Bronchial epithelial cell (primary cell): ENCODE measurements around the gene URM1. TPM values are rescaled to one million over a fixed set of nuclear protein-coding genes. Genes with fewer than 3 reads are reported as not detected.
A peak's percentile ranks its signal among the peaks of the same experiment; 100 is the strongest.
"Not testable (repeated sequence)": the region's sequence is repeated elsewhere in the genome, so short reads cannot be mapped to it uniquely, and the experiment has no call there.

Experiments used
- DNase-seq: peaks from one replicate; pipeline ENCODE4 v3.0.0-alpha.2; 2010; ENCODE audit warnings: low read depth
- FAIRE-seq: peaks from 2 replicates; lab custom pipeline; 2011; peaks lifted over from hg19 to GRCh38; lab: Jason Lieb, UNC
- H3K27me3 ChIP-seq: 2 replicates; pipeline ENCODE4 v1.5.1; 2011; ENCODE audit warnings: low read length; ENCODE audit not compliant: control insufficient read depth, insufficient read depth
- H3K36me3 ChIP-seq: 2 replicates; pipeline ENCODE4 v1.5.1; 2011; ENCODE audit warnings: low read length; ENCODE audit not compliant: control insufficient read depth, insufficient read depth
- H3K4me3 ChIP-seq: 2 replicates; pipeline ENCODE4 v1.5.1; 2011; ENCODE audit warnings: mild to moderate bottlenecking, low read depth, low read length, control low read depth
- CTCF ChIP-seq: IDR thresholded peaks from 2 replicates; pipeline ENCODE4 v1.5.1; 2011; ENCODE audit warnings: mild to moderate bottlenecking, moderate library complexity, low read length, control low read depth, inconsistent platforms; ENCODE audit not compliant: insufficient read depth, severe bottlenecking
- total RNA-seq: library from RNA; depleted of rRNA; stranded (reverse); fragments of >200 nt; gene quantifications from 2 replicates; pipeline ENCODE4 v1.2.1, GENCODE V29; 2014

The URM1 gene
- total RNA-seq, 1 donor from 2014 or later = 17.9 TPM

- TF ChIP-seq CTCF = no peak
- H3K27me3 ChIP-seq = no peaks in the 10 kb centered on the region
- no peaks in the 10 kb centered on the region for H3K36me3 ChIP-seq
- H3K4me3 ChIP-seq = peak overlapping the region; percentile 65
- FAIRE-seq = no peak
- DNase-seq = no peak
Observed at GRCh38 chr9:128421482-128421996, 50.4 kb downstream of the URM1 start.

- H3K36me3 ChIP-seq, DNase-seq, FAIRE-seq, H3K27me3 ChIP-seq, H3K4me3 ChIP-seq: not testable (repeated sequence)
Observed at GRCh38 chr9:128422022-128422782, 51.0 kb downstream of the URM1 start.

GRCh38 chr9:128422783-128423150 lies 51.6 kb downstream of the URM1 start:
- FAIRE-seq (no peak), DNase-seq (no peak)
- no peak for TF ChIP-seq CTCF
- no peaks in the 10 kb centered on the region for H3K27me3 ChIP-seq
- no peak overlapping the region for H3K4me3 ChIP-seq
- H3K36me3 ChIP-seq = no peaks in the 10 kb centered on the region

- not testable (repeated sequence) for H3K36me3 ChIP-seq, FAIRE-seq
- peak; percentile 15 for DNase-seq
Observed at GRCh38 chr9:128423356-128423755, 52.2 kb downstream of the URM1 start.

GRCh38 chr9:128424268-128424780 lies 53.1 kb downstream of the URM1 start:
- Histone ChIP-seq H3K27me3 (no peaks in the 10 kb centered on the region), H3K4me3 (no peak overlapping the region), H3K36me3 (no peaks in the 10 kb centered on the region)
- no peak for DNase-seq
- FAIRE-seq = no peak
- TF ChIP-seq CTCF = no peak

More at GRCh38 chr9:128423356-128423755, 52.2 kb downstream of the URM1 start:
- not testable (repeated sequence) for H3K4me3 ChIP-seq, H3K27me3 ChIP-seq

GRCh38 chr9:128428644-128429512 lies 57.7 kb downstream of the URM1 start:
- H3K36me3 ChIP-seq = no peaks in the 10 kb centered on the region
- no peak for TF ChIP-seq CTCF

More at GRCh38 chr9:128428644-128429512, 57.7 kb downstream of the URM1 start:
- H3K27me3 ChIP-seq = no peaks in the 10 kb centered on the region
- H3K4me3 ChIP-seq = no peak overlapping the region
- FAIRE-seq (no peak), DNase-seq (no peak)
